ENCODE data around the gene ABTB2. TPM values are rescaled to one million over a fixed set of nuclear protein-coding genes. Genes with fewer than 3 reads are reported as not detected.

ABTB2 gene
- total RNA-seq, 2 donors from 2014 or later = 0.45 to 2.5 TPM

GRCh38 chr11:34268906-34269430, 88.8 kb downstream of the ABTB2 start:
- H3K9me3 Mint-ChIP-seq = no peaks in the 10 kb centered on the region
- H3K4me1 Mint-ChIP-seq = no peaks in the 10 kb centered on the region
- H3K27me3 Mint-ChIP-seq = peaks cover 8% of the 10 kb centered on the region
- ATAC-seq (replicated peaks) = no peak
- no peak overlapping the region for H3K27ac Mint-ChIP-seq
- no peaks in the 10 kb centered on the region for H3K36me3 Mint-ChIP-seq (ENCODE audit: low read depth)
- no peak overlapping the region for H3K4me3 Mint-ChIP-seq

- no peak for ATAC-seq (replicated peaks)
- H3K4me1 Mint-ChIP-seq = no peaks in the 10 kb centered on the region
- no peak overlapping the region for H3K27ac Mint-ChIP-seq
- H3K36me3 Mint-ChIP-seq (ENCODE audit: low read depth) = no peaks in the 10 kb centered on the region
- H3K27me3 Mint-ChIP-seq = peaks cover 12% of the 10 kb centered on the region
- H3K4me3 Mint-ChIP-seq = no peak overlapping the region
- H3K9me3 Mint-ChIP-seq = no peaks in the 10 kb centered on the region
Measured at GRCh38 chr11:34267417-34267816, 90.4 kb downstream of the ABTB2 start.

- H3K27ac Mint-ChIP-seq = no peak overlapping the region
- ATAC-seq (replicated peaks) = no peak
- no peaks in the 10 kb centered on the region for H3K9me3 Mint-ChIP-seq
- H3K4me1 Mint-ChIP-seq = no peaks in the 10 kb centered on the region
- H3K4me3 Mint-ChIP-seq = no peak overlapping the region
- H3K36me3 Mint-ChIP-seq (ENCODE audit: low read depth) = no peaks in the 10 kb centered on the region
- peaks cover 12% of the 10 kb centered on the region for H3K27me3 Mint-ChIP-seq
Measured at GRCh38 chr11:34267013-34267412, 90.8 kb downstream of the ABTB2 start.

- Mint-ChIP-seq H3K4me3 (no peak overlapping the region), H3K9me3 (no peaks in the 10 kb centered on the region), H3K4me1 (no peaks in the 10 kb centered on the region), H3K36me3 (ENCODE audit: low read depth) (no peaks in the 10 kb centered on the region), H3K27ac (no peak overlapping the region), H3K27me3 (peaks cover 12% of the 10 kb centered on the region)
- no peak for ATAC-seq (replicated peaks)
Measured at GRCh38 chr11:34266090-34266912, 91.5 kb downstream of the ABTB2 start.

- no peaks in the 10 kb centered on the region for H3K36me3 Mint-ChIP-seq (ENCODE audit: low read depth)
- no peak for ATAC-seq (replicated peaks)
- no peaks in the 10 kb centered on the region for H3K9me3 Mint-ChIP-seq
- no peaks in the 10 kb centered on the region for H3K4me1 Mint-ChIP-seq
- peaks cover 7% of the 10 kb centered on the region for H3K27me3 Mint-ChIP-seq
- H3K4me3 Mint-ChIP-seq = no peak overlapping the region
- H3K27ac Mint-ChIP-seq = no peak overlapping the region
Measured at GRCh38 chr11:34264303-34265110, 93.3 kb downstream of the ABTB2 start.

- Mint-ChIP-seq H3K9me3 (no peaks in the 10 kb centered on the region), H3K4me3 (no peak overlapping the region), H3K36me3 (ENCODE audit: low read depth) (no peaks in the 10 kb centered on the region), H3K27me3 (peaks cover 11% of the 10 kb centered on the region), H3K4me1 (no peaks in the 10 kb centered on the region), H3K27ac (no peak overlapping the region)
- no peak for ATAC-seq (replicated peaks)
Measured at GRCh38 chr11:34263441-34264091, 94.2 kb downstream of the ABTB2 start.

- no peaks in the 10 kb centered on the region for H3K4me1 Mint-ChIP-seq
- no peak overlapping the region for H3K4me3 Mint-ChIP-seq
- H3K36me3 Mint-ChIP-seq (ENCODE audit: low read depth) = no peaks in the 10 kb centered on the region
- no peaks in the 10 kb centered on the region for H3K9me3 Mint-ChIP-seq
- ATAC-seq (replicated peaks) = no peak
- peaks cover 16% of the 10 kb centered on the region for H3K27me3 Mint-ChIP-seq
- H3K27ac Mint-ChIP-seq = no peak overlapping the region
Measured at GRCh38 chr11:34262531-34263081, 95.2 kb downstream of the ABTB2 start.

GRCh38 chr11:34261820-34262219, 96.0 kb downstream of the ABTB2 start:
- H3K4me1 Mint-ChIP-seq = no peaks in the 10 kb centered on the region
- no peaks in the 10 kb centered on the region for H3K36me3 Mint-ChIP-seq (ENCODE audit: low read depth)
- H3K9me3 Mint-ChIP-seq = no peaks in the 10 kb centered on the region
- no peak overlapping the region for H3K27ac Mint-ChIP-seq
- no peak for ATAC-seq (replicated peaks)
- H3K4me3 Mint-ChIP-seq = no peak overlapping the region
- peaks cover 16% of the 10 kb centered on the region for H3K27me3 Mint-ChIP-seq

- H3K4me3 Mint-ChIP-seq = no peak overlapping the region
- H3K9me3 Mint-ChIP-seq = no peaks in the 10 kb centered on the region
- H3K27ac Mint-ChIP-seq = no peak overlapping the region
- H3K36me3 Mint-ChIP-seq (ENCODE audit: low read depth) = no peaks in the 10 kb centered on the region
- no peaks in the 10 kb centered on the region for H3K4me1 Mint-ChIP-seq
- ATAC-seq (replicated peaks) = no peak
- H3K27me3 Mint-ChIP-seq = peaks cover 12% of the 10 kb centered on the region
Measured at GRCh38 chr11:34261095-34261494, 96.7 kb downstream of the ABTB2 start.

GRCh38 chr11:34260072-34260575, 97.7 kb downstream of the ABTB2 start:
- no peak overlapping the region for H3K4me3 Mint-ChIP-seq
- H3K9me3 Mint-ChIP-seq = no peaks in the 10 kb centered on the region
- ATAC-seq (replicated peaks) = no peak
- no peak overlapping the region for H3K27ac Mint-ChIP-seq
- H3K27me3 Mint-ChIP-seq = peaks cover 12% of the 10 kb centered on the region
- no peaks in the 10 kb centered on the region for H3K36me3 Mint-ChIP-seq (ENCODE audit: low read depth)
- no peaks in the 10 kb centered on the region for H3K4me1 Mint-ChIP-seq

- no peak overlapping the region for H3K27ac Mint-ChIP-seq
- no peak overlapping the region for H3K4me3 Mint-ChIP-seq
- peaks cover 12% of the 10 kb centered on the region for H3K27me3 Mint-ChIP-seq
- no peaks in the 10 kb centered on the region for H3K36me3 Mint-ChIP-seq (ENCODE audit: low read depth)
- H3K9me3 Mint-ChIP-seq = no peaks in the 10 kb centered on the region
- no peaks in the 10 kb centered on the region for H3K4me1 Mint-ChIP-seq
- ATAC-seq (replicated peaks) = no peak
Measured at GRCh38 chr11:34259087-34259486, 98.7 kb downstream of the ABTB2 start.

GRCh38 chr11:34256626-34257025, 101.2 kb downstream of the ABTB2 start:
- no peak for ATAC-seq (replicated peaks)
- H3K4me3 Mint-ChIP-seq = no peak overlapping the region
- H3K36me3 Mint-ChIP-seq (ENCODE audit: low read depth) = no peaks in the 10 kb centered on the region
- H3K9me3 Mint-ChIP-seq = no peaks in the 10 kb centered on the region
- H3K4me1 Mint-ChIP-seq = no peaks in the 10 kb centered on the region
- H3K27ac Mint-ChIP-seq = no peak overlapping the region
- H3K27me3 Mint-ChIP-seq = peaks cover 9% of the 10 kb centered on the region

- peaks cover 9% of the 10 kb centered on the region for H3K27me3 Mint-ChIP-seq
- ATAC-seq (replicated peaks) = no peak
- no peak overlapping the region for H3K27ac Mint-ChIP-seq
- H3K36me3 Mint-ChIP-seq (ENCODE audit: low read depth) = no peaks in the 10 kb centered on the region
- H3K9me3 Mint-ChIP-seq = no peaks in the 10 kb centered on the region
- H3K4me3 Mint-ChIP-seq = no peak overlapping the region
- no peaks in the 10 kb centered on the region for H3K4me1 Mint-ChIP-seq
Measured at GRCh38 chr11:34256150-34256549, 101.7 kb downstream of the ABTB2 start.

- no peaks in the 10 kb centered on the region for H3K9me3 Mint-ChIP-seq
- peaks cover 10% of the 10 kb centered on the region for H3K4me1 Mint-ChIP-seq
- no peak overlapping the region for H3K27ac Mint-ChIP-seq
- no peak overlapping the region for H3K4me3 Mint-ChIP-seq
- no peak for ATAC-seq (replicated peaks)
- no peaks in the 10 kb centered on the region for H3K36me3 Mint-ChIP-seq (ENCODE audit: low read depth)
- H3K27me3 Mint-ChIP-seq = peaks cover 9% of the 10 kb centered on the region
Measured at GRCh38 chr11:34255101-34255500, 102.7 kb downstream of the ABTB2 start.
